Tibial nerve (tissue), 3 donors: ENCODE measurements around the gene LPCAT3.

Experiments used
- POLR2A ChIP-seq, 2 donors: fragments of 450-650 bp; IDR thresholded peaks; one replicate each; pipeline ENCODE4 v1.6.1; 2017; ENCODE audit warnings: antibody characterized with exemption in 2 of 2, mild to moderate bottlenecking in 2 of 2, moderate library complexity in 2 of 2
- TF ChIP-seq, protein P1 (sequence below), 5 experiments: fragments of 200-600 bp in 3 of 5; fragments of 450-650 bp in 2 of 5; sonication (generic) in 3 of 5; IDR thresholded peaks; one replicate each; pipeline ENCODE4 v1.5.1; 2016 to 2019; ENCODE audit warnings: antibody characterized with exemption in 5 of 5, mild to moderate bottlenecking in 3 of 5, moderate library complexity in 2 of 5

DNA sequence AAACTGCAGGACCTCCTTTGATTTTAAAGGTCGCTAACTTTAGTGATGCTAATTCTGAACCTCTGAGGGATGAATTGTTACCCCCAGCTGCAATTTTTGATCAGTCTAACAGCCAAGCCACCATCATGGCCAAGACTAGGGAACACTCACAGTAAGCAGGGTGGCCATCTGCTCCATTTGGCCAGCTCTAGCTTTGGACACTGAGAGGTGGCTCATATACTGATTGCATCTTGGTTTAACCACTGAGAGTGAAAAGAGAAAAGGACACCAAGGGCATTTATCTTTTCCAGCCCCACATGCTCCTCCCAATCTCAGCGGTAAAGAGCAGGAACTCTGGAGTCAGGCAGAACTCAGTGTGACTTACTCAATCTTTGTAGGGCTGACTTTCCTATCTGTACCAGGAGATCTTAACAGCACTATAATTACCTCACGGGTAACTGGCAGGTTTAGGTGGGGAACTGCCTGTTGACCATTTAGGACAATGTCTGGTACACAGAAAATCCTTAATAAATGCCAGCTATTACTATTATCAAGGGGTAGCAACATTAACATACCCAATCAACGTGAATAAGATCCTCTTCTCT lies 6.2 kb downstream of the LPCAT3 start:
- TF ChIP-seq, protein P1, sequence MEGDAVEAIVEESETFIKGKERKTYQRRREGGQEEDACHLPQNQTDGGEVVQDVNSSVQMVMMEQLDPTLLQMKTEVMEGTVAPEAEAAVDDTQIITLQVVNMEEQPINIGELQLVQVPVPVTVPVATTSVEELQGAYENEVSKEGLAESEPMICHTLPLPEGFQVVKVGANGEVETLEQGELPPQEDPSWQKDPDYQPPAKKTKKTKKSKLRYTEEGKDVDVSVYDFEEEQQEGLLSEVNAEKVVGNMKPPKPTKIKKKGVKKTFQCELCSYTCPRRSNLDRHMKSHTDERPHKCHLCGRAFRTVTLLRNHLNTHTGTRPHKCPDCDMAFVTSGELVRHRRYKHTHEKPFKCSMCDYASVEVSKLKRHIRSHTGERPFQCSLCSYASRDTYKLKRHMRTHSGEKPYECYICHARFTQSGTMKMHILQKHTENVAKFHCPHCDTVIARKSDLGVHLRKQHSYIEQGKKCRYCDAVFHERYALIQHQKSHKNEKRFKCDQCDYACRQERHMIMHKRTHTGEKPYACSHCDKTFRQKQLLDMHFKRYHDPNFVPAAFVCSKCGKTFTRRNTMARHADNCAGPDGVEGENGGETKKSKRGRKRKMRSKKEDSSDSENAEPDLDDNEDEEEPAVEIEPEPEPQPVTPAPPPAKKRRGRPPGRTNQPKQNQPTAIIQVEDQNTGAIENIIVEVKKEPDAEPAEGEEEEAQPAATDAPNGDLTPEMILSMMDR (IDR thresholded peaks at IDR 0.05) = no peak
- TF ChIP-seq POLR2A (IDR thresholded peaks at IDR 0.05) = no peak
